ENCODE measurements around the gene EFNA5. TPM values are rescaled to one million over a fixed set of nuclear protein-coding genes. Genes with fewer than 3 reads are reported as not detected.

Gene EFNA5
- total RNA-seq, 4 donors from 2014 or later, result 21.3 to 47.0 (median 29.3) TPM

DNA sequence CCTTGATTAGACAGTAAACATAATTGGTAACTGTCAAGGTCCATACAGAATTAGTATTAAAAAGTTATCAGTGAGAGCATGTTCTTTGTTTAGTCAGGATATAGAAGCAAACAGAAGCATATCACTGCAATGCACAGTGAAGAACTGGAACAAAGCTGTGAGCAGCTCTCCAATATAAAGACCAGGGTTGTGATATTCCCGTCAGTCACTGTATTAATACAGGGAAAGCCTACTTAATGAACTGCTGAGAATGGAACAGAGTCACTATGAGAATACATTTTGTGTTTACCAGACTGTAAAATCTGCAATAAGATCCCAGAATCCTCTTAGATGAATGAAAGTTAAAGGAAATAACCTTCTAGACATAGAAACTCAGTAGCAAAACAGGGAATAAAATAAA, 58.2 kb downstream of the EFNA5 start:
- no peaks in the 10 kb centered on the region for H3K9me3 ChIP-seq
- 83% methylated on average over 1 of the region's 1 CpG for WGBS
- H3K36me3 ChIP-seq, result no peaks in the 10 kb centered on the region
- no peak overlapping the region for H3K4me3 ChIP-seq
- DNase-seq (ENCODE audit: low spot score in 2 of 2), result no peak
- no peak overlapping the region for H3K27ac ChIP-seq
- peaks cover 3% of the 10 kb centered on the region for H3K4me1 ChIP-seq
- no peaks in the 10 kb centered on the region for H3K27me3 ChIP-seq
- TF ChIP-seq EP300 (IDR thresholded peaks at IDR 0.05) (no peak), POLR2A (IDR thresholded peaks at IDR 0.05) (no peak), CTCF (IDR thresholded peaks at IDR 0.05) (no peak), POLR2AphosphoS5 (IDR thresholded peaks at IDR 0.05) (no peak)

DNA sequence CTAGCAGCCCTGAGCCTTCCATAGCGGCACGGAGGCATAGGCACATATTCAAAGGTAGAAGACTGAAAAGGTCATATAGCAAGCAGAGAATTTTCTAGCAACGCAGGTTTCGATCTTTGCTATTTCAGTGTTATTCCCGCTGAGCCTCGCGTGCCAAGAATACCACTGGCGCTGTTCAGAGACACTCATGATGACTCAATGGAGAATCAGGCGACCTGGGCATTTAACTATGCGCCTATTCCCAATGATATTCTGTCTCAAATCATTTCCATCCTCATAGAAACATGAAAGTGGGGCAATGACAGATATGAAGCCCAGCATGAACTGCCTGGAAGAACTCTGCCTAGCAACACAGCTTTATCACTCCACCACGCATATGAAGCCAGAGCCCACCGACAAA, 59.9 kb downstream of the EFNA5 start:
- Histone ChIP-seq H3K27me3 (no peaks in the 10 kb centered on the region), H3K9me3 (no peaks in the 10 kb centered on the region), H3K4me1 (peaks cover 6% of the 10 kb centered on the region), H3K27ac (no peak overlapping the region), H3K36me3 (no peaks in the 10 kb centered on the region), H3K4me3 (no peak overlapping the region)
- no peak for TF ChIP-seq CTCF (IDR thresholded peaks at IDR 0.05)
- TF ChIP-seq POLR2A (IDR thresholded peaks at IDR 0.05), result no peak
- TF ChIP-seq EP300 (IDR thresholded peaks at IDR 0.05), result no peak
- no peak for TF ChIP-seq POLR2AphosphoS5 (IDR thresholded peaks at IDR 0.05)
- 95% methylated on average over 12 of the region's 12 CpGs for WGBS
- no peak for DNase-seq (ENCODE audit: low spot score in 2 of 2)

DNA sequence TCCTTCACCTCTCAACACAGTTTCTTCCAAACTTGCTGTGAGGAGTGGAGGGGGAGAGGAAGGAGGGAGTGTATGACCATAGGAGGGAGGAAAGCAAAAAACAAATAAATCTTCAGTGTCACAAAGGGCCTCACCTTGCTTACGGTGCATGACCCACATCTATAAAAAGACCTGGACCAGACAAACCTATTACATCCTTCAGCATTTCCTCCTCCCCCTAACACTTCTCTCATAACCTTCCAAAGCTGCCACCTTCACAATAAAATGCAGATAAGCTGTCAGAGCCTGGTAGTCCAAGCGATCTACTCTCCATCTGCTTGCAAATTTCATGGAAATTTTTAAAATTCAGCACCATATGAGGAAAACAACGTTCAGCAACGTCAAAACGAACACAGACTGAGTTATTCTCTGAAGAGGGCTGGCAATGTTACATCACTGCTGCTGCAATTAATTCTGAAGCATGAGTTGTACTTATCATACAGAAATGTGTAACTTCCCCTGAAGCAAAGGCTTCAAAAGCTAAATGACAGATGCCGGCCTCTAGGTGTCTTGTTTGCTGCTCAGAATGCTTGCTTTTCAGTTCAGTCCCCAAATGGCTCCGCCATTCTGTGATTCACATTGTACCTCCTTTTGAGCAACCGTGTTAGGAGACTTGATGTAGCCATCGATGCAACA, 62.9 kb downstream of the EFNA5 start:
- peaks cover 21% of the 10 kb centered on the region for H3K4me1 ChIP-seq
- WGBS, result 57% methylated on average over 9 of the region's 9 CpGs

GRCh38 chr5:107607196-107607595, 63.5 kb downstream of the EFNA5 start:
- no peaks in the 10 kb centered on the region for H3K36me3 ChIP-seq
- TF ChIP-seq EP300 (IDR thresholded peaks at IDR 0.05) (no peak), POLR2AphosphoS5 (IDR thresholded peaks at IDR 0.05) (no peak), CTCF (IDR thresholded peaks at IDR 0.05) (no peak), POLR2A (IDR thresholded peaks at IDR 0.05) (no peak)
- no peaks in the 10 kb centered on the region for H3K9me3 ChIP-seq
- no peak for DNase-seq (ENCODE audit: low spot score in 2 of 2)
- H3K27ac ChIP-seq, result no peak overlapping the region
- WGBS, result 89% methylated on average over 6 of the region's 6 CpGs
- H3K4me1 ChIP-seq, result peaks cover 21% of the 10 kb centered on the region
- no peak overlapping the region for H3K4me3 ChIP-seq
- H3K27me3 ChIP-seq, result no peaks in the 10 kb centered on the region

More for the DNA sequence above, 62.9 kb downstream of the EFNA5 start:
- TF ChIP-seq POLR2A (IDR thresholded peaks at IDR 0.05) (no peak), EP300 (IDR thresholded peaks at IDR 0.05) (no peak), POLR2AphosphoS5 (IDR thresholded peaks at IDR 0.05) (no peak), CTCF (IDR thresholded peaks at IDR 0.05) (no peak)
- Histone ChIP-seq H3K27ac (no peak overlapping the region), H3K4me3 (no peak overlapping the region), H3K36me3 (no peaks in the 10 kb centered on the region), H3K9me3 (no peaks in the 10 kb centered on the region), H3K27me3 (no peaks in the 10 kb centered on the region)
- DNase-seq (ENCODE audit: low spot score in 2 of 2), result no peak

DNA sequence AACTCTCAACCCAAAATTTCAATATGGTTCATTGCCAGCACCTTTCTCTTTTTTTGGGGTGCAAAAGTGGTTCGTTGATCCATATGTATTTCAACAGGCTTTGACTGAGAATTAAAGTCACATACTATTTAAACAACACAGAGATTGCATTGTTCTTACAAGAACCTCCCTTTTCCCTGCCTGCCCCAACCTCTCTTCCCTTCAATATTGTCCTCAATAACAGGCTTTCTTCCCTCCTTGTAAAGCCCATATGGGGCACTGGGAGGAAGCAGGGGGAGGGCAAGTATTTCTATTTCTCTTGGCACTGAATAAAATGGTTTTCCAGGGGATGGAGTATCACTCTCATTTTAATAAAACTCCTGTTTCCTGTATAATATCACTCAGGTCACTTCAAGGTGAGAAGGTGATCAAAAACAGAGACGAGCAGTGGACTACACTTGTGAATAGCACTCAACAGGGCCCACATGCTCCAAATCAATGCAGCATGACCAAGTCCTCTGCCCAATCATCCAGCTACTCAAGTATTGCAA, 65.1 kb downstream of the EFNA5 start:
- WGBS, result 57% methylated on average over 2 of the region's 2 CpGs
- DNase-seq (ENCODE audit: low spot score in 2 of 2), result no peak
- TF ChIP-seq POLR2AphosphoS5 (IDR thresholded peaks at IDR 0.05) (no peak), EP300 (IDR thresholded peaks at IDR 0.05) (no peak), CTCF (IDR thresholded peaks at IDR 0.05) (no peak), POLR2A (IDR thresholded peaks at IDR 0.05) (no peak)

More for the DNA sequence above, 65.1 kb downstream of the EFNA5 start:
- Histone ChIP-seq H3K4me3 (no peak overlapping the region), H3K27me3 (no peaks in the 10 kb centered on the region), H3K27ac (no peak overlapping the region), H3K4me1 (peaks cover 24% of the 10 kb centered on the region), H3K36me3 (no peaks in the 10 kb centered on the region), H3K9me3 (no peaks in the 10 kb centered on the region)

All from suprapubic skin (tissue), 4 donors.